ENCODE measurements around the gene ABI3BP. TPM values are rescaled to one million over a fixed set of nuclear protein-coding genes. Genes with fewer than 3 reads are reported as not detected.

The ABI3BP gene
- total RNA-seq, 4 donors from 2014 or later: 51.2 to 172 (median 116) TPM

DNA sequence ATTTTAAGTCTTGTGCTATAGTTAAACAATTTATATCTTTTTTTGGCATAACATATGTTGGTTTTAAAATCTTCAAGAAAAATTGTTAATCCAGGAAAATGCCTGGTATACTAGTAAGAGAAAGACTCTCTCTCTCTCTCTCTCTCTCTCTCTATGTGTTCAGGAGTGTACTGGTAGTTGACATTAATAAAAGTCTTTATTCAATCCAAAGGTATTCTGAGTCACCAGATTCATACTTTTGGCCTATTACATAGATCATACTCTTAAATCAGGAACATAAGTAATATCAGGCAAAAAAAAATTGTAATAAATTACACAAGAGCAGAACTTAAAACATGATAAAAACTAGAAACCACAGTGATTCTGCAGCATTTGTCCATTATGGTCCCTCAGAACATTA lies 213.7 kb downstream of the ABI3BP start:
- TF ChIP-seq, protein P1, sequence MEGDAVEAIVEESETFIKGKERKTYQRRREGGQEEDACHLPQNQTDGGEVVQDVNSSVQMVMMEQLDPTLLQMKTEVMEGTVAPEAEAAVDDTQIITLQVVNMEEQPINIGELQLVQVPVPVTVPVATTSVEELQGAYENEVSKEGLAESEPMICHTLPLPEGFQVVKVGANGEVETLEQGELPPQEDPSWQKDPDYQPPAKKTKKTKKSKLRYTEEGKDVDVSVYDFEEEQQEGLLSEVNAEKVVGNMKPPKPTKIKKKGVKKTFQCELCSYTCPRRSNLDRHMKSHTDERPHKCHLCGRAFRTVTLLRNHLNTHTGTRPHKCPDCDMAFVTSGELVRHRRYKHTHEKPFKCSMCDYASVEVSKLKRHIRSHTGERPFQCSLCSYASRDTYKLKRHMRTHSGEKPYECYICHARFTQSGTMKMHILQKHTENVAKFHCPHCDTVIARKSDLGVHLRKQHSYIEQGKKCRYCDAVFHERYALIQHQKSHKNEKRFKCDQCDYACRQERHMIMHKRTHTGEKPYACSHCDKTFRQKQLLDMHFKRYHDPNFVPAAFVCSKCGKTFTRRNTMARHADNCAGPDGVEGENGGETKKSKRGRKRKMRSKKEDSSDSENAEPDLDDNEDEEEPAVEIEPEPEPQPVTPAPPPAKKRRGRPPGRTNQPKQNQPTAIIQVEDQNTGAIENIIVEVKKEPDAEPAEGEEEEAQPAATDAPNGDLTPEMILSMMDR (IDR thresholded peaks at IDR 0.05; ENCODE audit: low read depth): no peak

DNA sequence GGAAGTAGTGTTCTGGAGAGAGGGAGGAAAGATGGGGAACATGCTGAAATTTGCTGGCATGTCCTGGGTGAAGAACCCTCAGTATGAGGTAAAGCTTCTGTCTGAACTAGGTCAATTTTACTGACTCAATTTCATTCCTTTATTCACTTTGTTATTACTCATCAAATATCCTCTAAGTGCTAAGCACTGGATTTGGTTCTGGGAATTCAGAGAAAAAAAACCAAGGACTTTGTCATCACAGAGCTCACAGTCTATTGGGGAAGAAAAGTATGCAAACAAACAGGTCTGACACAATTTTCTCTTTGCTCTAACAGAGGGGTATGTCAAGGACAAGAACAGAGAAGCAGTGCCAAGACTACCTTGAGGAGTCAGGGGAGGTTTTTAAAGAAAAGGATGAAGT lies 215.9 kb downstream of the ABI3BP start:
- TF ChIP-seq, protein P1 (IDR thresholded peaks at IDR 0.05; ENCODE audit: low read depth): no peak

DNA sequence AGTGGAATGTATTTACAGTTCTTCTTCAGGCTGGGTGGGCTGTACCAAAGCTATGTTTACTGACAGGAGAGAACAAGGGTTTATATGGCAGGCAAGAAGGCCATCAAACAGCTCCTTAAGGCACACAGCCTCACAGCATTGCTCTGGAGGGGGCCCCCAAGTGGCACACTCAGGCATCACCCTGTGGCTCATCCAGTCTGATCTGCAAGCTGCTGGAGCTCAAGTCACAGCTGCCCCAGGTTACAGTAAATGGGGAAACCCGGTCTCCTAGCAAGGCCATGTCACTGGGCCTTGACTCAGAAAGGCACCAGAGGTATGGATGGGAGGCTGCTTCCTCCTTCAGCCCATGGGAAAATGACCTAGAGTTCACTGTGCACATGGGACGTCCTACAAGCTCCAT lies 216.5 kb downstream of the ABI3BP start:
- TF ChIP-seq, protein P1 (IDR thresholded peaks at IDR 0.05; ENCODE audit: low read depth): no peak

DNA sequence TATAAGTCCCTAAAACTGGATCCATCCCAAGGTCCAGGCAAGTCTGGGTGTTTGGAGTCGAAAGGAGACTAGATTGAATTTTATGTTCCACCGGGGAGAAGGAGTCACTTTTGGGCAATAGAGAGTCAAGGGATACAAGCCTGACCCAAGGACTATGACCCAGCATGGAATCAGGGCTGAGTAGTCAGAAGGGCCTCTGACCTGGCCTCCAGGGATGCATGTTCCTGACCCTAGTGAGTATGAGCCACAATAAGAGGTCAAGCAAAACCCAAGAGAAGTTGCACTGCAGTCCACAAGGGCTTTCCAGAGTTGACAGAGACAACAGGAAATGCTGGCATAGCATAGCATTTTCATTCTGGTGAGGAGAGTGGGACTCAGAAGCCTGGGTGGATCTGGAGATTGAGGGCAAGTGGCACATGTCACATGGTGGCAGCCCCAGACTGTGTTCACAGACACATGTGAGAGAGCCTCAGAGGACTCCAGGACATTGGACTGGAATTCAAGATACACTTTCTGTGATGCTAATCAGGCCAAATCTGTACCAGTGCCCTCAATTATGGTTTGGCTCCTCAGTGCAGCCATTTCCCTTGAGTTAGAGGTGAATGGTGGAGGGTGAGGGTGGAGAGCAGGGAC lies 217.0 kb downstream of the ABI3BP start:
- TF ChIP-seq, protein P1 (IDR thresholded peaks at IDR 0.05; ENCODE audit: low read depth): no peak

DNA sequence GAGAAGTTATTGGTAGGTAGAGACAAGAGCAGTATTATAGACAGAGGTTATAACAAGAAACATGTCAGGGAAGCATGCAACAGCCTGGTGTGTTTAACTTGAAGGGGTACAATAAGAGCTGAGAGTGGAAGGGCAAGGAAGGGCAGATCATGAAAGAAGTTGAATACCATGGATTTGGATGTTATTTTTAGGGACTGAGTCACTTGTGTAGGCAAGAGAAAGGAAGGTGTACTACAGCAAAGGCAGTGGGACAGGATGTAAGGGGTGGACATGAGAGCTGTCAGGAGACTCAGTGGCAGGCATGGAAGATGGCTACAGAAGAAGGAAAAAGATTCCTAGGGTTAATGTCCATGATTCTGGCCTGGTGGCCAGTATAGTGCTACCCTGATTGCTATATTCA lies 217.6 kb downstream of the ABI3BP start:
- TF ChIP-seq, protein P1 (IDR thresholded peaks at IDR 0.05; ENCODE audit: low read depth): no peak

DNA sequence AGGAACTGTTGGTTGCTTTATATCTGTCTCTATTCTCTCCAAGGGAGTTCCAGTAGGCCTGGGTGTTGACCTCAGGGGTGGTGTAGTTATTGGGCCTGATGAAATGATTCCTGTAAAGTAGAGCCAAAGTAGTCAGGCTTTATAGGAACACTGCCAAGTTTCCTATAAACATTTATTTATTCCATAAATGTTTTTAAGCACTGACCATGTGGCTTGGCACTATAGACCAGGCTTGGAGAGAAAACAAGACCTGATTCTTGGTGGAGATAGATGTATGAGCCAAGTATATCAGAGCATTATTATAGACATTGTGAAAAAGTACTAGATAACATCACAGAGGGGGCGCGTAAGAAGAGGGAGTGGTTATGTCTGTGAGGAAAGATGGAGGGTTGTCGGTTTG lies 218.0 kb downstream of the ABI3BP start:
- TF ChIP-seq, protein P1 (IDR thresholded peaks at IDR 0.05; ENCODE audit: low read depth): no peak

DNA sequence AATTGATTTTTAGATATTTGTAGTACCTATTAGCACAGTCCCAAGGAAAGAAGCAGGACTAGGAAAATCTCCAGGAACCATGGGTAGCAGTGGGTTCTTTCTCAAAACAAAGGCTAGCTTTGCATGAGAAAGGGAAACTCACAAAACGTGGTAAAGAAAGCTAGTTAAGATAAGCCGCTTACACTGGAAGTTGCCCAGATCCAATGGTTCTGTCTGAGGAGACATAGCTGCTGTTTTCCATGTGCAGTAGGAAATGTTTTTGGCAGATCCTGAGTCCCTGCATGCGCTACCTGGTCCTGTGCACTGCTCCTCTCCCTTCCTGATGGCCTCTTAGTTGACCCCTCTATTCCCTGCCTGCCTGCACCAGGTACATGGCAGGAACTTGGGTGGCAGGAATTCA lies 223.5 kb downstream of the ABI3BP start:
- TF ChIP-seq, protein P1 (IDR thresholded peaks at IDR 0.05; ENCODE audit: low read depth): no peak

Data from subcutaneous adipose tissue (tissue), 4 donors.